Measurements from ENCODE around the gene INTS1. TPM values are rescaled to one million over a fixed set of nuclear protein-coding genes. Genes with fewer than 3 reads are reported as not detected.
"Not testable (repeated sequence)": the region's sequence is repeated elsewhere in the genome, so short reads cannot be mapped to it uniquely, and the experiment has no call there.

INTS1 gene
- total RNA-seq, 1 donor from 2014 or later: 78.4 TPM

GRCh38 chr7:1533547-1534329 is 29.5 kb upstream of the INTS1 start:
- ATAC-seq (no peak), DNase-seq (ENCODE audit: low spot score) (peak; percentile 62)
- intact Hi-C loops (cut with DNase I): no loop called here

- intact Hi-C loops (cut with DNase I): no loop called here
- peak; percentile 65 for DNase-seq (ENCODE audit: low spot score)
- no peak for ATAC-seq
Measured at GRCh38 chr7:1533255-1533546, 29.0 kb upstream of the INTS1 start.

GRCh38 chr7:1532456-1533254 is 28.5 kb upstream of the INTS1 start:
- DNase-seq (ENCODE audit: low spot score): peak; percentile 84
- intact Hi-C loops (cut with DNase I): no loop called here
- peak; percentile 60 for ATAC-seq

- intact Hi-C loops (cut with DNase I): no loop called here
- no peak for DNase-seq (ENCODE audit: low spot score)
- no peak for ATAC-seq
Measured at GRCh38 chr7:1531979-1532455, 27.8 kb upstream of the INTS1 start.

- intact Hi-C loops (cut with DNase I): no loop called here
- ATAC-seq: peak; percentile 23
- DNase-seq (ENCODE audit: low spot score): peak; percentile 73
Measured at GRCh38 chr7:1531263-1531978, 27.2 kb upstream of the INTS1 start.

GRCh38 chr7:1530946-1531262 is 26.7 kb upstream of the INTS1 start:
- ATAC-seq (no peak), DNase-seq (ENCODE audit: low spot score) (no peak)
- intact Hi-C loops (cut with DNase I): no loop called here

GRCh38 chr7:1529383-1530116 is 25.4 kb upstream of the INTS1 start:
- intact Hi-C loops (cut with DNase I): no loop called here
- ATAC-seq: no peak
- no peak for DNase-seq (ENCODE audit: low spot score)

GRCh38 chr7:1526271-1526754 is 22.1 kb upstream of the INTS1 start:
- intact Hi-C loops (cut with DNase I): no loop called here
- DNase-seq (ENCODE audit: low spot score): no peak

GRCh38 chr7:1525409-1525808 is 21.2 kb upstream of the INTS1 start:
- intact Hi-C loops (cut with DNase I): no loop called here
- DNase-seq (ENCODE audit: low spot score) (no peak), ATAC-seq (no peak)

More at GRCh38 chr7:1526271-1526754, 22.1 kb upstream of the INTS1 start:
- ATAC-seq: no peak

GRCh38 chr7:1523844-1524243 is 19.7 kb upstream of the INTS1 start:
- DNase-seq (ENCODE audit: low spot score) (no peak), ATAC-seq (no peak)
- intact Hi-C loops (cut with DNase I): no loop called here

- DNase-seq (ENCODE audit: low spot score) (no peak), ATAC-seq (no peak)
- intact Hi-C loops (cut with DNase I): no loop called here
Measured at GRCh38 chr7:1523208-1523607, 19.0 kb upstream of the INTS1 start.

- intact Hi-C loops (cut with DNase I): no loop called here
- DNase-seq (ENCODE audit: low spot score): no peak
Measured at GRCh38 chr7:1521456-1521855, 17.3 kb upstream of the INTS1 start.

GRCh38 chr7:1520539-1521234 is 16.5 kb upstream of the INTS1 start:
- intact Hi-C loops (cut with DNase I): no loop called here
- DNase-seq (ENCODE audit: low spot score) (no peak), ATAC-seq (no peak)

More at GRCh38 chr7:1521456-1521855, 17.3 kb upstream of the INTS1 start:
- no peak for ATAC-seq

GRCh38 chr7:1519322-1519922 is 15.2 kb upstream of the INTS1 start:
- intact Hi-C loops (cut with DNase I); DNase-seq (ENCODE audit: low spot score); ATAC-seq: not testable (repeated sequence)

- no peak for DNase-seq (ENCODE audit: low spot score)
- ATAC-seq: no peak
- intact Hi-C loops (cut with DNase I): no loop called here
Measured at GRCh38 chr7:1516586-1517251, 12.5 kb upstream of the INTS1 start.

- DNase-seq (ENCODE audit: low spot score); intact Hi-C loops (cut with DNase I); ATAC-seq: not testable (repeated sequence)
Measured at GRCh38 chr7:1515509-1515967, 11.3 kb upstream of the INTS1 start.

GRCh38 chr7:1514995-1515401 is 10.8 kb upstream of the INTS1 start:
- no peak for DNase-seq (ENCODE audit: low spot score)
- intact Hi-C loops (cut with DNase I): no loop called here
- ATAC-seq: no peak

All from sciatic nerve (tissue), 2 donors.